ENCODE measurements around the gene GLA.

Gene GLA

GRCh38 chrX:101416691-101417090, 9.0 kb upstream of the GLA start:
- H3K4me3 ChIP-seq (replicated peaks; ENCODE audit: low read depth, low read length) = no peak overlapping the region
- no peak for DNase-seq (ENCODE audit: low read depth)
- TF ChIP-seq CTCF (IDR thresholded peaks at IDR 0.05; ENCODE audit: low read length, missing control alignments) = no peak

GRCh38 chrX:101415180-101416145, 7.7 kb upstream of the GLA start:
- TF ChIP-seq CTCF (IDR thresholded peaks at IDR 0.05; ENCODE audit: low read length, missing control alignments) = peak; percentile 63
- peak; percentile 88 for DNase-seq (ENCODE audit: low read depth)

GRCh38 chrX:101411984-101412383, 4.3 kb upstream of the GLA start:
- H3K4me3 ChIP-seq (replicated peaks; ENCODE audit: low read depth, low read length) = no peak overlapping the region
- DNase-seq (ENCODE audit: low read depth) = no peak
- no peak for TF ChIP-seq CTCF (IDR thresholded peaks at IDR 0.05; ENCODE audit: low read length, missing control alignments)

More at GRCh38 chrX:101415180-101416145, 7.7 kb upstream of the GLA start:
- no peak overlapping the region for H3K4me3 ChIP-seq (replicated peaks; ENCODE audit: low read depth, low read length)

GRCh38 chrX:101410461-101410860, 2.7 kb upstream of the GLA start:
- H3K4me3 ChIP-seq (replicated peaks; ENCODE audit: low read depth, low read length) = peak overlapping the region; percentile 83
- TF ChIP-seq CTCF (IDR thresholded peaks at IDR 0.05; ENCODE audit: low read length, missing control alignments) = no peak
- no peak for DNase-seq (ENCODE audit: low read depth)

- no peak for DNase-seq (ENCODE audit: low read depth)
- peak overlapping the region; percentile 83 for H3K4me3 ChIP-seq (replicated peaks; ENCODE audit: low read depth, low read length)
- TF ChIP-seq CTCF (IDR thresholded peaks at IDR 0.05; ENCODE audit: low read length, missing control alignments) = no peak
Observed at GRCh38 chrX:101409043-101409442, 1.3 kb upstream of the GLA start.

GRCh38 chrX:101408532-101408841, 762 bp upstream of the GLA start:
- peak overlapping the region; percentile 83 for H3K4me3 ChIP-seq (replicated peaks; ENCODE audit: low read depth, low read length)
- TF ChIP-seq CTCF (IDR thresholded peaks at IDR 0.05; ENCODE audit: low read length, missing control alignments) = no peak
- DNase-seq (ENCODE audit: low read depth) = no peak
